ENCODE data around the gene STX1B.

DNA sequence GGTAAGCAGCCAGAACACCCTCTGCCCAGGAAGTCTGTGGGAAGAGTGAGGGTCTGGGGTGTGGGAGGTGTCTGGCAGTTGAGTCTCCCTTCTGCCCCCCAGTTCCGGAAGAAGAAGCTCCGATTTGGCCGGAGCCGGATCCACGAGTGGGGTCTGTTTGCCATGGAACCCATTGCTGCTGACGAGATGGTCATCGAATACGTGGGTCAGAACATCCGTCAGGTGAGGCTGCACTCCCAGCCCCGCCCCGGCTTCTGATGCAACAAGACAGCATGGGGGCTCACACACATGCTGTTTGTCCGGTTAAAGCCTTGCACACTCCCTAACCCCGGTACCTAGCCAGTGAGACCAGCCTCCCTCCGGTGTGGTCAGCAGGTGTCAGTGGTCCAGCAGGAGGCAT lies 29.5 kb downstream of the STX1B start:
- TF ChIP-seq, protein P1, sequence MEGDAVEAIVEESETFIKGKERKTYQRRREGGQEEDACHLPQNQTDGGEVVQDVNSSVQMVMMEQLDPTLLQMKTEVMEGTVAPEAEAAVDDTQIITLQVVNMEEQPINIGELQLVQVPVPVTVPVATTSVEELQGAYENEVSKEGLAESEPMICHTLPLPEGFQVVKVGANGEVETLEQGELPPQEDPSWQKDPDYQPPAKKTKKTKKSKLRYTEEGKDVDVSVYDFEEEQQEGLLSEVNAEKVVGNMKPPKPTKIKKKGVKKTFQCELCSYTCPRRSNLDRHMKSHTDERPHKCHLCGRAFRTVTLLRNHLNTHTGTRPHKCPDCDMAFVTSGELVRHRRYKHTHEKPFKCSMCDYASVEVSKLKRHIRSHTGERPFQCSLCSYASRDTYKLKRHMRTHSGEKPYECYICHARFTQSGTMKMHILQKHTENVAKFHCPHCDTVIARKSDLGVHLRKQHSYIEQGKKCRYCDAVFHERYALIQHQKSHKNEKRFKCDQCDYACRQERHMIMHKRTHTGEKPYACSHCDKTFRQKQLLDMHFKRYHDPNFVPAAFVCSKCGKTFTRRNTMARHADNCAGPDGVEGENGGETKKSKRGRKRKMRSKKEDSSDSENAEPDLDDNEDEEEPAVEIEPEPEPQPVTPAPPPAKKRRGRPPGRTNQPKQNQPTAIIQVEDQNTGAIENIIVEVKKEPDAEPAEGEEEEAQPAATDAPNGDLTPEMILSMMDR (IDR thresholded peaks at IDR 0.05) = no peak
- no peak for TF ChIP-seq POLR2A (IDR thresholded peaks at IDR 0.05)
